AG08395 (cell line): ENCODE measurements around the gene STX1A.
A peak's percentile ranks its signal among the peaks of the same experiment; 100 is the strongest.
"Not testable (repeated sequence)": the region's sequence is repeated elsewhere in the genome, so short reads cannot be mapped to it uniquely, and the experiment has no call there.

ENCODE experiments used
- DNase-seq: peaks from one replicate; pipeline ENCODE4 v3.0.0; 2012; ENCODE audit warnings: mixed read lengths, low spot score

Gene STX1A

GRCh38 chr7:73681031-73681430 lies 38.4 kb downstream of the STX1A start:
- DNase-seq = no peak

- DNase-seq = no peak
Measured at GRCh38 chr7:73680501-73680900, 39.0 kb downstream of the STX1A start.

- DNase-seq = no peak
Measured at GRCh38 chr7:73679709-73680108, 39.8 kb downstream of the STX1A start.

GRCh38 chr7:73678862-73679261 lies 40.6 kb downstream of the STX1A start:
- no peak for DNase-seq

GRCh38 chr7:73676062-73676461 lies 43.4 kb downstream of the STX1A start:
- DNase-seq = not testable (repeated sequence)

- DNase-seq = no peak
Measured at GRCh38 chr7:73674468-73675124, 44.9 kb downstream of the STX1A start.

- no peak for DNase-seq
Measured at GRCh38 chr7:73671857-73672445, 47.5 kb downstream of the STX1A start.

- no peak for DNase-seq
Measured at GRCh38 chr7:73671322-73671661, 48.2 kb downstream of the STX1A start.

- no peak for DNase-seq
Measured at GRCh38 chr7:73669858-73670385, 49.5 kb downstream of the STX1A start.

GRCh38 chr7:73669288-73669701 lies 50.2 kb downstream of the STX1A start:
- no peak for DNase-seq

- DNase-seq = no peak
Measured at GRCh38 chr7:73668886-73669230, 50.6 kb downstream of the STX1A start.

GRCh38 chr7:73668103-73668885 lies 51.2 kb downstream of the STX1A start:
- DNase-seq = peak; percentile 22

- peak; percentile 97 for DNase-seq
Measured at GRCh38 chr7:73667344-73668102, 51.9 kb downstream of the STX1A start, which contains the start of gene VPS37D. TSS of gene VPS37D (plus strand) at chr7:73667831. CDS start at chr7:73667959, 128 bp downstream.

- no peak for DNase-seq
Measured at GRCh38 chr7:73663033-73663432, 56.4 kb downstream of the STX1A start.

- DNase-seq = not testable (repeated sequence)
Measured at GRCh38 chr7:73660594-73660993, 58.9 kb downstream of the STX1A start.

- no peak for DNase-seq
Measured at GRCh38 chr7:73659983-73660382, 59.5 kb downstream of the STX1A start.

GRCh38 chr7:73655309-73655708 lies 64.2 kb downstream of the STX1A start:
- not testable (repeated sequence) for DNase-seq

- no peak for DNase-seq
Measured at GRCh38 chr7:73652541-73652949, 66.9 kb downstream of the STX1A start.

- DNase-seq = no peak
Measured at GRCh38 chr7:73650524-73650923, 68.9 kb downstream of the STX1A start.

- no peak for DNase-seq
Measured at GRCh38 chr7:73649576-73649975, 69.9 kb downstream of the STX1A start.
